ENCODE results near the gene PPP4R1.

DNA sequence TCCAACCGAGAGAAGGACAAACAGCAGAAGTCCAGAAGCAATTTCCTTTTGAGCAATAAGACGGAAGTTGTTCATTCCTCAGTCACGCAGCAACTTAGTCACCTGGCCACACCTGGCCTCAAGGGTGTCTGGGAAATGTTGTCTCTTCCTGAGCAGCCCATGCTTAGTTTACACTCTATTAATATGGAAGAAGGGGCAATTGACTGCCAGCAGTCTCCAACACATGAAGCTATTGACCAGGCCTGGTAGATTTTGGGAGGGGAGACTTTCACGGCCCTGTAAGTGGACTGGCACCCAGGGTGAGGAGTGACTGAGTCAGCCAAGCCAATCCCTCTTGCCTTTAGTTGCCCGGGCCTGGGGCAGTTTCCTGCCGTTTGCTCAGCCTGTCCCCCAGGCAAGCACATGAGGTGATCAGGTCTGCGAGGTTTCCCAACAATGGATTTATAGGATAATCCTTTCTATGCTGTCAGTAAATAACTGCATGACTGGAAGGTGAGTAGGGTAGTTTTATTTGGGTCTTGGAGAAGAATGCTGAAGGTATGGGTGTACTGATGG lies 43.8 kb upstream of the PPP4R1 start:
- TF ChIP-seq, protein P1, sequence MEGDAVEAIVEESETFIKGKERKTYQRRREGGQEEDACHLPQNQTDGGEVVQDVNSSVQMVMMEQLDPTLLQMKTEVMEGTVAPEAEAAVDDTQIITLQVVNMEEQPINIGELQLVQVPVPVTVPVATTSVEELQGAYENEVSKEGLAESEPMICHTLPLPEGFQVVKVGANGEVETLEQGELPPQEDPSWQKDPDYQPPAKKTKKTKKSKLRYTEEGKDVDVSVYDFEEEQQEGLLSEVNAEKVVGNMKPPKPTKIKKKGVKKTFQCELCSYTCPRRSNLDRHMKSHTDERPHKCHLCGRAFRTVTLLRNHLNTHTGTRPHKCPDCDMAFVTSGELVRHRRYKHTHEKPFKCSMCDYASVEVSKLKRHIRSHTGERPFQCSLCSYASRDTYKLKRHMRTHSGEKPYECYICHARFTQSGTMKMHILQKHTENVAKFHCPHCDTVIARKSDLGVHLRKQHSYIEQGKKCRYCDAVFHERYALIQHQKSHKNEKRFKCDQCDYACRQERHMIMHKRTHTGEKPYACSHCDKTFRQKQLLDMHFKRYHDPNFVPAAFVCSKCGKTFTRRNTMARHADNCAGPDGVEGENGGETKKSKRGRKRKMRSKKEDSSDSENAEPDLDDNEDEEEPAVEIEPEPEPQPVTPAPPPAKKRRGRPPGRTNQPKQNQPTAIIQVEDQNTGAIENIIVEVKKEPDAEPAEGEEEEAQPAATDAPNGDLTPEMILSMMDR (IDR thresholded peaks at IDR 0.05) = no peak
- no peak for TF ChIP-seq POLR2A (IDR thresholded peaks at IDR 0.05)

Measured in esophagus squamous epithelium (tissue), 4 donors.